Activated naive CD4-positive, alpha-beta T cell treated with anti-CD3 and anti-CD28 coated beads, Interleukin-2, amount 50 U/mL, for 24 hours (primary cell): ENCODE results near the gene CNTNAP1.
A peak's percentile ranks its signal among the peaks of the same experiment; 100 is the strongest.
"Not testable (repeated sequence)": the region's sequence is repeated elsewhere in the genome, so short reads cannot be mapped to it uniquely, and the experiment has no call there.

Experiments used
- H3K27ac Mint-ChIP-seq: one replicate; pipeline ENCODE4 v1.8.0; 2021; ENCODE audit warnings: mild to moderate bottlenecking, mixed read lengths
- H3K27me3 Mint-ChIP-seq: one replicate; pipeline ENCODE4 v1.8.0; 2021; ENCODE audit warnings: mixed read lengths
- H3K36me3 Mint-ChIP-seq: one replicate; pipeline ENCODE4 v1.8.0; 2021; ENCODE audit warnings: mixed read lengths
- H3K4me1 Mint-ChIP-seq: one replicate; pipeline ENCODE4 v1.8.0; 2021; ENCODE audit warnings: mixed read lengths
- H3K4me3 Mint-ChIP-seq: one replicate; pipeline ENCODE4 v1.8.0; 2021; ENCODE audit warnings: mild to moderate bottlenecking, mixed read lengths
- H3K9me3 Mint-ChIP-seq: one replicate; pipeline ENCODE4 v1.8.0; 2021; ENCODE audit warnings: mixed read lengths

Gene CNTNAP1

DNA sequence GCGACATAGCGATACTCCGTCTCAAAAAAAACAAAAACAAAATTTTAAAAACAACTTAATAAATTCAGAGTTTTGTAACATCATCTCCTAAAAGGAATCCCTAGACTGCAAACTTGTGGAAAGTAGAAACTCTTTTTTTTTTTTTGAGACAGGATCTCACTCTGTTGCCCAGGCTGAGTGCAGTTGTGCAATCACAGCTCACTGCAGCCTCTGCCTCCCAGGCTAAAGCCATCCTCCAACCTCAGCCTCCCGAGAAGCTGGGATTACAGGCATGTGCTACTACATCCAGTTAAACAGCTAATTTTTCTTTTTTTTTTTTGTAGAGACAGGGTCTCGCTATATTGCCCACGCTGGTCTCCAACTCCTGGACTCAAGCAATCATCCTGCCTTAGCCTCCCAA is 42.8 kb downstream of the CNTNAP1 start:
- Mint-ChIP-seq H3K4me1 (no peaks in the 10 kb centered on the region), H3K9me3 (no peaks in the 10 kb centered on the region), H3K27me3 (no peaks in the 10 kb centered on the region), H3K4me3 (no peak overlapping the region), H3K36me3 (peaks cover 8% of the 10 kb centered on the region), H3K27ac (no peak overlapping the region)

DNA sequence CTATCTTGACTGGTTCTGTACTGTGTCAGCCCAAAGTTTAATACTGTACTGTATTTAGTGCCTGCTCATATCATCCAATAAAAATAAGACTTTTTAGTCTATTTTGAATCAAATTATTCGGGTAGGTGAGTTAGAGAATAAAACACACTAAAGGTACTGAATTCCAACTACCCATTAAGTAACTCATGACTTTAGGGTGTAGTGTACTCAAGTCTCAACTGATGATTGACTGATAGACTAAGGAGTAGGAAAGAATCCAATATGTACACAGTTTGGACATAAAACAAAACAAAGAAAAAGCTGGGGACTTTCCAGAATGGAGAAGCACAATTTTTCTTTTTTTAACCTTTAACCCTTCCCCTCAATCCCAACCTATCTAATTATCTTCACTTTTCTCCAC is 58.4 kb downstream of the CNTNAP1 start:
- Mint-ChIP-seq H3K27ac (no peak overlapping the region), H3K36me3 (peaks cover 1% of the 10 kb centered on the region), H3K9me3 (no peaks in the 10 kb centered on the region), H3K4me3 (no peak overlapping the region), H3K4me1 (peaks cover 42% of the 10 kb centered on the region), H3K27me3 (no peaks in the 10 kb centered on the region)

DNA sequence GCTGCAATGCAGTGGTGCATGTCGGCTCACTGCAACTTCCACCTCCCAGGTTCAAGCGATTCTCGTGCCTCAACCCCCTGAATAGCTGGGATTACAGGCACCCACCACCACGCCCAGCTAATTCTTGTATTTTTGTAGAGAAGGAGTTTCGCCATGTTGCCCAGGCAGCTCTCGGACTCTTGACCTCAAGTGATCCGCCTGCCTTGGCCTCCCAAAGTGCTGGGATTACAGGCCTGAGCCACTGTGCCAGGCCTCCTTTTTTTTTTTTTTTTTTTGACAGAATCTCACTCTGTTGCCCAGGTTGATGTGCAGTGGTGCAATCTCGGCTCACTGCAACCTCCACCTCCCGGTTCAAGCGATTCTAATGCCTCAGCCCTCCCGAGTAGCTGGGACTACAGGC is 60.6 kb downstream of the CNTNAP1 start:
- H3K9me3 Mint-ChIP-seq, H3K36me3 Mint-ChIP-seq, H3K27ac Mint-ChIP-seq, H3K27me3 Mint-ChIP-seq: not testable (repeated sequence)
- Mint-ChIP-seq H3K4me3 (peak overlapping the region; percentile 26), H3K4me1 (peaks cover 35% of the 10 kb centered on the region)

DNA sequence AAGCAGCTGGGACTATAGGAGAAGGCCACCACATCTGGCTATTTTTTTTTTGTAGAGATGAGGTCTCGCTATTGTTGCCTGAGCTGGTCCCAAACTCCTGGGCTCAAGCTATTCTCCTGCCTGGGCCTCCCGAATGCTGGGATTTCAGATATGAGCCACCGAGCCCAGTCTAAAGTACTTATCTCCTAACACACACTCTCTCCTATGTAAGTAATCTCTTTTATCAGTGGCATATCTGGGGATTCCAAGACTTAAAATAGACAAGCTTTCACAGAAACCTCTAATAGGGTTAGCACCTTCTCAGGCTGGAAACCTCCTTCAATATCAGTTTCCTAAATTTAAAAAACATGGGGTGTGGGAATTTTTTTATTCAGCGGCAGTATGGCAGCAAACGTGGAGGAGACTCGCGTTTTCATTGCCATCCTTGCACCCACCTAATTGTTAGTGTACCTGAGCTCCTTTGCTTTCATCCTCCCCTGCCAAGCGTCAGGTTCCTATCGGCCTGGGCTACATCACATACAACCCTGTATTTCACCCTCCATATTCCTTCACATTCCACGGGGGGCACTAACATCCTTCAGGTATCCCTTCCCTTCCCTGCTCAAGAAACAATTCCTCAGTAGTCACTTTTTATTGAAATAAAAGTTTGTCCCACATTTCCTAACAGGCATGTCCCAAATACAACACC is 61.4 kb downstream of the CNTNAP1 start:
- Mint-ChIP-seq H3K4me1 (peaks cover 35% of the 10 kb centered on the region), H3K36me3 (peaks cover 1% of the 10 kb centered on the region), H3K27ac (peak overlapping the region; percentile 95), H3K9me3 (no peaks in the 10 kb centered on the region), H3K4me3 (peak overlapping the region; percentile 95), H3K27me3 (peaks cover 2% of the 10 kb centered on the region)

DNA sequence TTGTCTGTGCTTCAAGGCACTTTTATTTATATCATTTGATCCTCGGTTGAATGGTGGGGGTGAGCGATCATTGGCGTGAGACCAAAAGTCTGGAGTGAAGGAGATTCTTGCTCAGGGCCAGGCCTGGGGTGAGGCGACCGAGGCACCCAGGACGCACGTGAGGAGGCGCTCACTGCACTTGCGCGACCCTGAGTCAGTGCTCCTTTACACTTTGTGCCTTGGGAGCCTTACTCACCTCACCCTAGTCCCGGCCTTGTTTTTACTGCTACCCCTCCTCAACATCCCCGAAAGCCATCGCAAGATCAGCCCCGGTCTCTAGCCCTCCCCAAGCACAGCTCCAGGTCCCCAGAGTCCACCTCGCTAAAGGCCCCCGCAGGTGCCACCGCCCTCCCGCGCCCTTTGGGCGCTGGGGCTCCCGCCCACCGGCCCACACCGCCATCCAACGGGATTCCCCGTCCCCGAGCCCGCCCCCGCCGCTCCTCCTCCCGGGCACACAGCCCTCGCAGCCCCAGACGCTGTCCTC is 62.0 kb downstream of the CNTNAP1 start:
- Mint-ChIP-seq H3K27me3 (peaks cover 5% of the 10 kb centered on the region), H3K27ac (peak overlapping the region; percentile 95), H3K36me3 (peaks cover 1% of the 10 kb centered on the region), H3K4me1 (peaks cover 35% of the 10 kb centered on the region), H3K9me3 (no peaks in the 10 kb centered on the region), H3K4me3 (peak overlapping the region; percentile 95)

DNA sequence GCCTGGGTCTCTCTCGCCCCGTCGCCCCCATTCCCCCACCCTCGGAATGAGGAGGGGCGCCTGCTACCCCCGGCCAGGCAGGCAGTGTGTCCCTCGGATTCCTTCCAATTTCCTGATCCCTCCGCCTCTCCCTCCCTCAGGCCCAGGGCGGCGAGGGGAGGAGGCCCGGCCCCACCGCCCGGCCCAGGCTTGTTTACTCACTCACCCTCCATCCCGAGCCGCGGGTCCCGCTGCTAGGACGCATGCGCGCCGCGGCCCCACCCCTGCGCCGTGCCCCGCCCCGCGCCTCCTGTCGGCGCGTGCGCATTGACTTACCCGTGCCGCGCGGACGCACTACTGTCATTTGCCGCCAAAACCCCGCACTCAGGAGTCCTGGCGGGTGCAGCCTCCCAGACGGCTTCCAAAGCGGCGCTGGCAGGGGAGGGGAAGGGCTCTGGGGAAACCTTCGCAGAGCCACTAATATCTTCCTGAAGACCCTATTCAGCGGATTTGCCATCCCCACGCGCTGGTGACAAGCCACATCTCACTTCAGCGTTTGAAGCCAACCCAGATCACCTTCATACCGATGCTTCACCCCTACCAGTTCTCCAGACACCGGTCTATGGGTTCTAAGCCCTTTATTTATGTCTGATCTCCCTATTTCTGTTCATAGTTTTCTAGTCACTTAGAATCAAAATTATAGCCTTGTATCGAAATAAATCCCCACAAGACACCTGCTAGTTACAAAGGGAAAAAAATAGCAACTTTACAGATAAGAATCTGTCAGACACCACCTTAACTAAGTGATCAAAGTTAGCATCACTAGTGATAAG is 62.7 kb downstream of the CNTNAP1 start, which contains the start of gene EZH1:
Gene EZH1 (minus strand): TSS at position 235 of the 812 bp plus-strand sequence. CDS start 16,099 bp downstream, outside the sequence.
- peak within 1 kb of the TSS; percentile 95 for H3K27ac Mint-ChIP-seq
- peaks cover 5% of the 10 kb centered on the region for H3K27me3 Mint-ChIP-seq
- no peaks in the 10 kb centered on the region for H3K9me3 Mint-ChIP-seq
- peaks cover 35% of the 10 kb centered on the region for H3K4me1 Mint-ChIP-seq
- peak within 1 kb of the TSS; percentile 95 for H3K4me3 Mint-ChIP-seq
- peaks cover 1% of the 10 kb centered on the region for H3K36me3 Mint-ChIP-seq

DNA sequence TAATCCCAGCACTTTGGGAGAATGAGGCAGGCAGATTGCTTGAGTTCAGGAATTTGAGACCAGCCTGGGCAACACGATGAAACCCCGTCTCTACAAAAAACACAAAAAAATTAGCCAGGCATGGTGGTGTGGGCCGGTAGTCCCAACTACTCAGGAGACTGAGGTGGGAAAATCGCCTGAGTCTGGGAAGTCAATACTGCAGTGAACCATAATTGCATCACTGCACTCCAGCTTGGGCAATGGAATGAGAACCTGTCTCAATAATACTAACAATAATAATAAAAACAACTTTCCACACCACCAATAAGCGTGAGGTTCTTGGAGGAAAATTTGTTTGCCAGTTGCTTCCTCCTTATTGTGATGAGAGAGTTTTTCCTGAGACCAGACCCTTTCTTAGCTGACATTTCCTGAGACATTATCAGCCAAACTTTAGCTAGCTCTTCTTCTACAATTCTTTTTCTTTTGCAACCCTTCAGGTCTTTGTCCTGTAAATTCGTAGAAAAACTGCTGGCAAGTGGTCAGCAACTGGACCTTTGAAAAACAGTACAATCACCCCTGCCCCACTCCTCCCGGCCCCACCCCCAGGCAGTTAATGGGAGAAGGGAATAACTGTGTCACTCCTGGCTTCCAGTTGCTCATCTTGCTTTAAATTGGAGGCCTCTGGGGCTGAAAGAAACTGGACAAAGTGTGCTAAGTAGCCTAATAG is 66.0 kb downstream of the CNTNAP1 start:
- Mint-ChIP-seq H3K27me3 (peaks cover 5% of the 10 kb centered on the region), H3K4me1 (peaks cover 15% of the 10 kb centered on the region), H3K9me3 (no peaks in the 10 kb centered on the region), H3K27ac (no peak overlapping the region), H3K36me3 (peaks cover 1% of the 10 kb centered on the region), H3K4me3 (no peak overlapping the region)

DNA sequence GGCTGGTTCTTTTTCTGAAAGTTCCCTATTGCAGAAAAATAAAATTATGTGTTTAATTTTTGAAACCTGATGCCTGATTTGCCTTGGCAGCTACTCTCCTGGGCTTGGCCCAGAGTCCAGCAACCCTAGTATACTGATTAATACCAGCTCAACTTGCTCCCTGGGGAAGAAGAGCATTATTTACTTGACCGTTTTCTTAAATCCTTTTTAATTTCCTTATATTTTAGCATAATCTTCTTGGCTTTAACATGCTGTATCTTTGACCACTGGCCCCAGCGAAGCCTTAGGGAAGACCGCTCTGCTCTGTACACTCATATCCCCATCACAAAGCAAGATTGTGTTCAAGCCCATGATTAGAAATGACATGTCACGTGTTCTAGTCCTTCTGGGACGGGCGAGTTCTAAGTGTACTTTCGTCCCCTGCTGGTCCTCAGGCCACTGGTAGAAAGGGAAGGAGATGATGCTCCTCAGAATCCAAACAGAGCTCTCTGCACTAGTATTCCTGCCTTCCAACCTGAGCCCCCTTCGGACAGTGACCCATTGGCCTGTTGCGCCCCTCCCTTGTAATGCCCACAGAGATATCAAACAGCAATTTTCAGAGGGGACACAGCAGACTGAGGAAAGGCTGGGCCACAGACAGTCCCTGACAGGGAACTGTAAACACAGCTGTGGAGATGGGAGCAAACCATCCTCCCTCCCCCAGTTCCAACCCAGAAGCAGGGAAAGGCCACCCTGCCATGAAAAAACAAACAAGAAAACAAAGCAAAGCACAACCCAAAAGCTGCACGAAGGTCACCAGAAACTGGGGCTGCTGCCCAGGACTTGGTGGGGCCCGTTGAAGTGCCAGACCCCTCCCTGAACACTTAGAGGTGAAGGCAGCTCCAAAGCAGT is 66.8 kb downstream of the CNTNAP1 start:
- Mint-ChIP-seq H3K4me1 (peaks cover 8% of the 10 kb centered on the region), H3K36me3 (no peaks in the 10 kb centered on the region), H3K9me3 (no peaks in the 10 kb centered on the region), H3K27ac (no peak overlapping the region), H3K27me3 (peaks cover 5% of the 10 kb centered on the region), H3K4me3 (no peak overlapping the region)
